Activated naive CD8-positive, alpha-beta T cell treated with anti-CD3 and anti-CD28 coated beads, Interleukin-2, amount 50 U/mL, for 24 hours (primary cell): Measurements from ENCODE around the gene LUZP1.
A peak's percentile ranks its signal among the peaks of the same experiment; 100 is the strongest.

Source experiments
- ATAC-seq: fragments of 150-1000 bp; cut with Tn5 transposase; one replicate; pipeline ENCODE4 v1.10.0; 2021
- DNase-seq: peaks from one replicate; pipeline ENCODE4 v3.0.0; 2021
- H3K27ac Mint-ChIP-seq: one replicate; pipeline ENCODE4 v1.8.0; 2021; ENCODE audit warnings: mild to moderate bottlenecking, mixed read lengths
- H3K27me3 Mint-ChIP-seq: one replicate; pipeline ENCODE4 v1.8.0; 2021; ENCODE audit warnings: mixed read lengths
- H3K36me3 Mint-ChIP-seq: one replicate; pipeline ENCODE4 v1.8.0; 2021; ENCODE audit warnings: low read depth, mixed read lengths
- H3K4me1 Mint-ChIP-seq: one replicate; pipeline ENCODE4 v1.8.0; 2021; ENCODE audit warnings: mixed read lengths
- H3K4me3 Mint-ChIP-seq: one replicate; pipeline ENCODE4 v1.8.0; 2021; ENCODE audit warnings: mild to moderate bottlenecking, moderate library complexity, mixed read lengths
- H3K9me3 Mint-ChIP-seq: one replicate; pipeline ENCODE4 v1.8.0; 2021; ENCODE audit warnings: mixed read lengths

The LUZP1 gene

GRCh38 chr1:23177438-23178380 lies 9.1 kb upstream of the LUZP1 start:
- Mint-ChIP-seq H3K36me3 (no peaks in the 10 kb centered on the region), H3K4me1 (peaks cover 24% of the 10 kb centered on the region), H3K4me3 (peak overlapping the region; percentile 52), H3K27me3 (peaks cover 29% of the 10 kb centered on the region), H3K27ac (no peak overlapping the region), H3K9me3 (peaks cover 4% of the 10 kb centered on the region)
- ATAC-seq (peak; percentile 68), DNase-seq (peak; percentile 62)

GRCh38 chr1:23177031-23177430 lies 8.4 kb upstream of the LUZP1 start:
- ATAC-seq, result no peak
- no peak for DNase-seq
- Mint-ChIP-seq H3K4me1 (peaks cover 24% of the 10 kb centered on the region), H3K9me3 (peaks cover 4% of the 10 kb centered on the region), H3K27me3 (peaks cover 26% of the 10 kb centered on the region), H3K4me3 (peak overlapping the region; percentile 52), H3K27ac (no peak overlapping the region), H3K36me3 (no peaks in the 10 kb centered on the region)

- no peaks in the 10 kb centered on the region for H3K36me3 Mint-ChIP-seq
- peaks cover 29% of the 10 kb centered on the region for H3K4me1 Mint-ChIP-seq
- peaks cover 4% of the 10 kb centered on the region for H3K9me3 Mint-ChIP-seq
- DNase-seq, result no peak
- H3K4me3 Mint-ChIP-seq, result no peak overlapping the region
- no peak for ATAC-seq
- H3K27ac Mint-ChIP-seq, result no peak overlapping the region
- peaks cover 24% of the 10 kb centered on the region for H3K27me3 Mint-ChIP-seq
Observed at GRCh38 chr1:23174426-23175110, 5.9 kb upstream of the LUZP1 start.

GRCh38 chr1:23171181-23171755 lies 2.6 kb upstream of the LUZP1 start:
- ATAC-seq (no peak), DNase-seq (no peak)
- peaks cover 5% of the 10 kb centered on the region for H3K27me3 Mint-ChIP-seq
- H3K4me3 Mint-ChIP-seq, result no peak overlapping the region
- peaks cover 4% of the 10 kb centered on the region for H3K9me3 Mint-ChIP-seq
- no peaks in the 10 kb centered on the region for H3K36me3 Mint-ChIP-seq
- H3K4me1 Mint-ChIP-seq, result peaks cover 36% of the 10 kb centered on the region
- H3K27ac Mint-ChIP-seq, result no peak overlapping the region

GRCh38 chr1:23169727-23170335 lies 1.2 kb upstream of the LUZP1 start:
- Mint-ChIP-seq H3K27ac (peak overlapping the region; percentile 0), H3K4me1 (peaks cover 41% of the 10 kb centered on the region), H3K4me3 (peak overlapping the region; percentile 94), H3K36me3 (no peaks in the 10 kb centered on the region), H3K27me3 (no peaks in the 10 kb centered on the region), H3K9me3 (peaks cover 4% of the 10 kb centered on the region)
- peak; percentile 25 for DNase-seq
- peak; percentile 46 for ATAC-seq

- ATAC-seq (no peak), DNase-seq (no peak)
- Mint-ChIP-seq H3K9me3 (peaks cover under 1% of the 10 kb centered on the region), H3K27me3 (no peaks in the 10 kb centered on the region), H3K4me1 (peaks cover 35% of the 10 kb centered on the region), H3K36me3 (no peaks in the 10 kb centered on the region), H3K4me3 (peak overlapping the region; percentile 94), H3K27ac (no peak overlapping the region)
Observed at GRCh38 chr1:23169195-23169575, 529 bp upstream of the LUZP1 start.

- Mint-ChIP-seq H3K36me3 (no peaks in the 10 kb centered on the region), H3K4me1 (peaks cover 33% of the 10 kb centered on the region), H3K4me3 (peak overlapping the region; percentile 94), H3K9me3 (no peaks in the 10 kb centered on the region), H3K27me3 (no peaks in the 10 kb centered on the region), H3K27ac (peak overlapping the region; percentile 88)
- ATAC-seq, result peak; percentile 47
- DNase-seq, result peak; percentile 31
Observed at GRCh38 chr1:23168079-23168444, 594 bp downstream of the LUZP1 start.

GRCh38 chr1:23167353-23168078 lies 1.1 kb downstream of the LUZP1 start:
- Mint-ChIP-seq H3K9me3 (no peaks in the 10 kb centered on the region), H3K4me3 (peak overlapping the region; percentile 94), H3K27me3 (no peaks in the 10 kb centered on the region), H3K4me1 (peaks cover 33% of the 10 kb centered on the region), H3K36me3 (no peaks in the 10 kb centered on the region), H3K27ac (no peak overlapping the region)
- peak; percentile 22 for ATAC-seq
- DNase-seq, result peak; percentile 43

GRCh38 chr1:23166854-23167253 lies 1.8 kb downstream of the LUZP1 start:
- Mint-ChIP-seq H3K9me3 (no peaks in the 10 kb centered on the region), H3K27ac (no peak overlapping the region)

GRCh38 chr1:23163395-23163794 lies 5.3 kb downstream of the LUZP1 start:
- Mint-ChIP-seq H3K27me3 (no peaks in the 10 kb centered on the region), H3K4me3 (no peak overlapping the region)

More at GRCh38 chr1:23166854-23167253, 1.8 kb downstream of the LUZP1 start:
- DNase-seq, result no peak
- peak overlapping the region; percentile 74 for H3K4me3 Mint-ChIP-seq
- no peaks in the 10 kb centered on the region for H3K36me3 Mint-ChIP-seq
- no peak for ATAC-seq
- no peaks in the 10 kb centered on the region for H3K27me3 Mint-ChIP-seq
- H3K4me1 Mint-ChIP-seq, result peaks cover 33% of the 10 kb centered on the region

GRCh38 chr1:23159963-23160877 lies 8.4 kb downstream of the LUZP1 start:
- no peaks in the 10 kb centered on the region for H3K27me3 Mint-ChIP-seq
- DNase-seq (no peak), ATAC-seq (no peak)
- H3K4me1 Mint-ChIP-seq, result peaks cover 5% of the 10 kb centered on the region
- no peak overlapping the region for H3K27ac Mint-ChIP-seq
- H3K4me3 Mint-ChIP-seq, result no peak overlapping the region
- no peaks in the 10 kb centered on the region for H3K36me3 Mint-ChIP-seq
- no peaks in the 10 kb centered on the region for H3K9me3 Mint-ChIP-seq

More at GRCh38 chr1:23163395-23163794, 5.3 kb downstream of the LUZP1 start:
- H3K9me3 Mint-ChIP-seq, result no peaks in the 10 kb centered on the region
- no peak overlapping the region for H3K27ac Mint-ChIP-seq
- ATAC-seq (no peak), DNase-seq (no peak)
- H3K4me1 Mint-ChIP-seq, result peaks cover 18% of the 10 kb centered on the region
- H3K36me3 Mint-ChIP-seq, result no peaks in the 10 kb centered on the region

GRCh38 chr1:23156940-23157339 lies 11.7 kb downstream of the LUZP1 start:
- no peak overlapping the region for H3K27ac Mint-ChIP-seq

GRCh38 chr1:23152966-23153684 lies 15.5 kb downstream of the LUZP1 start:
- DNase-seq (no peak), ATAC-seq (no peak)
- no peak overlapping the region for H3K4me3 Mint-ChIP-seq
- H3K27ac Mint-ChIP-seq, result no peak overlapping the region
- no peaks in the 10 kb centered on the region for H3K9me3 Mint-ChIP-seq
- H3K36me3 Mint-ChIP-seq, result no peaks in the 10 kb centered on the region
- peaks cover 15% of the 10 kb centered on the region for H3K4me1 Mint-ChIP-seq
- H3K27me3 Mint-ChIP-seq, result no peaks in the 10 kb centered on the region

More at GRCh38 chr1:23156940-23157339, 11.7 kb downstream of the LUZP1 start:
- no peaks in the 10 kb centered on the region for H3K27me3 Mint-ChIP-seq
- no peaks in the 10 kb centered on the region for H3K9me3 Mint-ChIP-seq
- ATAC-seq, result no peak
- no peak for DNase-seq
- peaks cover 3% of the 10 kb centered on the region for H3K4me1 Mint-ChIP-seq
- no peaks in the 10 kb centered on the region for H3K36me3 Mint-ChIP-seq
- no peak overlapping the region for H3K4me3 Mint-ChIP-seq
